Measurements from ENCODE around the gene FAF2.

- no peak for TF ChIP-seq CTCF (IDR thresholded peaks at IDR 0.05; ENCODE audit: low read length)
- TF ChIP-seq EZH2 (IDR thresholded peaks at IDR 0.05; ENCODE audit: borderline replicate concordance, low read length): no peak
These were observed 27.1 kb upstream of the FAF2 start for GRCh38 chr5:176420972-176421544.

Measured in OCI-LY1 (cell line).